ENCODE results near the gene SIGLEC14. TPM values are rescaled to one million over a fixed set of nuclear protein-coding genes. Genes with fewer than 3 reads are reported as not detected.
A peak's percentile ranks its signal among the peaks of the same experiment; 100 is the strongest.

SIGLEC14 gene
- total RNA-seq, 1 donor from 2014 or later, result not detected

- peak overlapping the region; percentile 80 for H3K4me2 ChIP-seq
- H3K36me3 ChIP-seq, result no peaks in the 10 kb centered on the region
- H3K9me3 ChIP-seq (ENCODE audit: low read depth), result peaks cover under 1% of the 10 kb centered on the region
- no peak overlapping the region for H3K27ac ChIP-seq
- Mint-ChIP-seq H3K4me1 (peaks cover 14% of the 10 kb centered on the region), H3K36me3 (peaks cover 7% of the 10 kb centered on the region), H3K4me3 (peak overlapping the region; percentile 91), H3K27me3 (ENCODE audit: insufficient read depth, low read depth) (no peaks in the 10 kb centered on the region), H3K9me3 (no peaks in the 10 kb centered on the region), H3K27ac (no peak overlapping the region)
- H3K4me1 ChIP-seq, result no peaks in the 10 kb centered on the region
- peak overlapping the region; percentile 56 for H3K4me3 ChIP-seq
- H3K27me3 ChIP-seq, result no peaks in the 10 kb centered on the region
- peak overlapping the region; percentile 82 for H2AFZ ChIP-seq (replicated peaks)
- TF ChIP-seq EZH2 (IDR thresholded peaks at IDR 0.05), result no peak
- no peak for TF ChIP-seq CTCF (IDR thresholded peaks at IDR 0.05)
- TF ChIP-seq EZH2phosphoT487 (IDR thresholded peaks at IDR 0.05), result no peak
- H4K20me1 ChIP-seq (ENCODE audit: low read depth), result no peaks in the 10 kb centered on the region
- no peaks in the 10 kb centered on the region for H3K79me2 ChIP-seq (ENCODE audit: low read depth)
- H3K9ac ChIP-seq, result peak overlapping the region; percentile 17
- H3F3A ChIP-seq (ENCODE audit: low read depth), result no peaks in the 10 kb centered on the region
- peak; percentile 95 for DNase-seq (ENCODE audit: low spot score)
Observed at GRCh38 chr19:51593969-51594773, 52.5 kb downstream of the SIGLEC14 start.

- H3K4me1 ChIP-seq, result no peaks in the 10 kb centered on the region
- DNase-seq (ENCODE audit: low spot score), result no peak
- H3K36me3 ChIP-seq, result no peaks in the 10 kb centered on the region
- H3K9ac ChIP-seq, result no peak overlapping the region
- Mint-ChIP-seq H3K4me3 (peak overlapping the region; percentile 91), H3K27ac (no peak overlapping the region), H3K4me1 (peaks cover 14% of the 10 kb centered on the region), H3K9me3 (peaks cover 1% of the 10 kb centered on the region), H3K27me3 (ENCODE audit: insufficient read depth, low read depth) (no peaks in the 10 kb centered on the region), H3K36me3 (peaks cover 7% of the 10 kb centered on the region)
- TF ChIP-seq CTCF (IDR thresholded peaks at IDR 0.05) (no peak), EZH2phosphoT487 (IDR thresholded peaks at IDR 0.05) (no peak), EZH2 (IDR thresholded peaks at IDR 0.05) (no peak)
- peaks cover 4% of the 10 kb centered on the region for H3K9me3 ChIP-seq (ENCODE audit: low read depth)
- H3K27ac ChIP-seq, result no peak overlapping the region
- H3K4me2 ChIP-seq, result peak overlapping the region; percentile 69
- H3K27me3 ChIP-seq, result no peaks in the 10 kb centered on the region
- no peaks in the 10 kb centered on the region for H3F3A ChIP-seq (ENCODE audit: low read depth)
- peak overlapping the region; percentile 56 for H3K4me3 ChIP-seq
- H3K79me2 ChIP-seq (ENCODE audit: low read depth), result no peaks in the 10 kb centered on the region
- peak overlapping the region; percentile 32 for H2AFZ ChIP-seq (replicated peaks)
- no peaks in the 10 kb centered on the region for H4K20me1 ChIP-seq (ENCODE audit: low read depth)
Observed at GRCh38 chr19:51593138-51593890, 53.3 kb downstream of the SIGLEC14 start.

MicroRNAs encoded within 50 kb of the gene (microRNA counts, 767-probe panel; counts per million panel counts)
- microRNA hsa-let-7e-5p (460 counts per million, percentile 90 among the panel's probes with 10 or more counts), microRNA hsa-miR-125a-3p (460 counts per million, percentile 90 among the panel's probes with 10 or more counts), microRNA hsa-miR-125a-5p (10,229 counts per million, percentile 97 among the panel's probes with 10 or more counts), microRNA hsa-miR-99b-5p (8,723 counts per million, percentile 95 among the panel's probes with 10 or more counts)

Small RNA genes lying within 50 kb of the gene (microRNA-seq; reads per million reads assigned to microRNA genes)
- gene MIR125A, result 316 reads per million, percentile 87 among the genes with 10 or more reads in this experiment
- gene MIR99B, result 958 reads per million, percentile 94 among the genes with 10 or more reads in this experiment
- gene MIRLET7E, result 21.2 reads per million, percentile 54 among the genes with 10 or more reads in this experiment

Small RNA genes lying within 50 kb of the gene (small RNA-seq; reads per million reads assigned to genes)
- not detected for gene AC018755.2
- gene MIR125A, result not detected
- gene MIR99B, result not detected
- not detected for gene MIRLET7E

Other genes starting within 250 kb of the SIGLEC14 start
- not detected in 2 replicates for gene SIGLEC10, start 229.2 kb downstream of the SIGLEC14 start, total RNA-seq (ENCODE audit: low replicate concordance)
- not detected in 2 replicates for gene SIGLEC8, start 188.4 kb downstream of the SIGLEC14 start, total RNA-seq (ENCODE audit: low replicate concordance)
- not detected in 2 replicates for gene CEACAM18, start 168.3 kb downstream of the SIGLEC14 start, total RNA-seq (ENCODE audit: low replicate concordance)
- not detected in 2 replicates for gene SIGLEC12, start 145.0 kb downstream of the SIGLEC14 start, total RNA-seq (ENCODE audit: low replicate concordance)
- not detected in 2 replicates for gene SIGLEC6, start 115.2 kb downstream of the SIGLEC14 start, total RNA-seq (ENCODE audit: low replicate concordance)
- 5.0 and 8.1 TPM in 2 replicates for gene ZNF175, start 75.5 kb downstream of the SIGLEC14 start, total RNA-seq (ENCODE audit: low replicate concordance)
- gene SIGLEC5, start 16.4 kb downstream of the SIGLEC14 start, total RNA-seq (ENCODE audit: low replicate concordance), result not detected in 2 replicates
- 6.9 and 12.0 TPM in 2 replicates for gene SPACA6, start 46.5 kb upstream of the SIGLEC14 start, total RNA-seq (ENCODE audit: low replicate concordance)
- 0.37 and 0.69 TPM in 2 replicates for gene HAS1, start 77.2 kb upstream of the SIGLEC14 start, total RNA-seq (ENCODE audit: low replicate concordance)
- gene FPR1, start 105.1 kb upstream of the SIGLEC14 start, total RNA-seq (ENCODE audit: low replicate concordance), result not detected in 2 replicates
- not detected in 2 replicates for gene FPR2, start 114.4 kb upstream of the SIGLEC14 start, total RNA-seq (ENCODE audit: low replicate concordance)
- not detected in 2 replicates for gene FPR3, start 148.3 kb upstream of the SIGLEC14 start, total RNA-seq (ENCODE audit: low replicate concordance)
- gene ZNF577, start 241.1 kb upstream of the SIGLEC14 start, total RNA-seq (ENCODE audit: low replicate concordance), result 45.1 and 47.7 TPM in 2 replicates